ENCODE data around the gene TRAPPC11.

TRAPPC11 gene

DNA sequence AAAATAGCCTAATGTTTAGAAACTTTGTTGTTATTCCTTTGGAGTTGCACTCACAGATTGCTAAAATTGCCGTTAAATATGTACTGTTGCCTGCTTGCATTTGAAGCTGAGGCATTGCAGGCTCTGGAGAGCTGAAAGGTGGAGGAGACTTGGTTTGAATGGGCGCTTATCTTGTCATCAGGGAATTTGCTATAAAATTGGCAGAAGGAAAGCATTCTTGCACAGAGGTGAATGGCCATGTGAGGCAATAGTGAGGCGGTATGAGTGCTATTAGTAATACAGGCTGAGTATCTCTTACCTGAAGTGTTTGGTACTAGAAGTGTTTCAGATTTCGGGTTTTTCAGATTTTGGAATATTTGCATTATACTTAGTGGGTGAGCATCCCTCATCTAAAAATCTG lies 41.3 kb downstream of the TRAPPC11 start:
- H3K4me1 ChIP-seq (ENCODE audit: insufficient read depth, low read length, severe bottlenecking) = no peaks in the 10 kb centered on the region
- no peaks in the 10 kb centered on the region for H3F3A ChIP-seq (ENCODE audit: insufficient read depth, low read length)
- H2AFZ ChIP-seq (ENCODE audit: low read length) = no peak overlapping the region
- no peak overlapping the region for H3K4me2 ChIP-seq (ENCODE audit: low read length)
- H3K27ac ChIP-seq (ENCODE audit: low read depth, low read length, poor library complexity, severe bottlenecking) = no peak overlapping the region
- no peaks in the 10 kb centered on the region for H3K9me2 ChIP-seq (ENCODE audit: low read depth, low read length)
- H4K20me1 ChIP-seq (ENCODE audit: insufficient read depth, low read length) = no peaks in the 10 kb centered on the region
- no peaks in the 10 kb centered on the region for H3K27me3 ChIP-seq (ENCODE audit: insufficient read depth, low read length)
- no peaks in the 10 kb centered on the region for H3K79me2 ChIP-seq (ENCODE audit: insufficient read depth, low read length)
- no peak overlapping the region for H3K4me3 ChIP-seq (ENCODE audit: low read depth, low read length, poor library complexity, severe bottlenecking)
- TF ChIP-seq EZH2 (IDR thresholded peaks at IDR 0.05; ENCODE audit: borderline replicate concordance, low read length) = no peak
- TF ChIP-seq, protein P1, sequence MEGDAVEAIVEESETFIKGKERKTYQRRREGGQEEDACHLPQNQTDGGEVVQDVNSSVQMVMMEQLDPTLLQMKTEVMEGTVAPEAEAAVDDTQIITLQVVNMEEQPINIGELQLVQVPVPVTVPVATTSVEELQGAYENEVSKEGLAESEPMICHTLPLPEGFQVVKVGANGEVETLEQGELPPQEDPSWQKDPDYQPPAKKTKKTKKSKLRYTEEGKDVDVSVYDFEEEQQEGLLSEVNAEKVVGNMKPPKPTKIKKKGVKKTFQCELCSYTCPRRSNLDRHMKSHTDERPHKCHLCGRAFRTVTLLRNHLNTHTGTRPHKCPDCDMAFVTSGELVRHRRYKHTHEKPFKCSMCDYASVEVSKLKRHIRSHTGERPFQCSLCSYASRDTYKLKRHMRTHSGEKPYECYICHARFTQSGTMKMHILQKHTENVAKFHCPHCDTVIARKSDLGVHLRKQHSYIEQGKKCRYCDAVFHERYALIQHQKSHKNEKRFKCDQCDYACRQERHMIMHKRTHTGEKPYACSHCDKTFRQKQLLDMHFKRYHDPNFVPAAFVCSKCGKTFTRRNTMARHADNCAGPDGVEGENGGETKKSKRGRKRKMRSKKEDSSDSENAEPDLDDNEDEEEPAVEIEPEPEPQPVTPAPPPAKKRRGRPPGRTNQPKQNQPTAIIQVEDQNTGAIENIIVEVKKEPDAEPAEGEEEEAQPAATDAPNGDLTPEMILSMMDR (IDR thresholded peaks at IDR 0.05; ENCODE audit: low read length) = no peak
- H3K9me3 ChIP-seq (ENCODE audit: low read length) = 0 out of 2 replicates have a peak, but pooled peaks cover 2% of the 10 kb centered on the region
- H3K36me3 ChIP-seq (ENCODE audit: insufficient read depth, low read length) = peaks cover 93% of the 10 kb centered on the region
- H3K9ac ChIP-seq (ENCODE audit: low read length) = no peak overlapping the region

DNA sequence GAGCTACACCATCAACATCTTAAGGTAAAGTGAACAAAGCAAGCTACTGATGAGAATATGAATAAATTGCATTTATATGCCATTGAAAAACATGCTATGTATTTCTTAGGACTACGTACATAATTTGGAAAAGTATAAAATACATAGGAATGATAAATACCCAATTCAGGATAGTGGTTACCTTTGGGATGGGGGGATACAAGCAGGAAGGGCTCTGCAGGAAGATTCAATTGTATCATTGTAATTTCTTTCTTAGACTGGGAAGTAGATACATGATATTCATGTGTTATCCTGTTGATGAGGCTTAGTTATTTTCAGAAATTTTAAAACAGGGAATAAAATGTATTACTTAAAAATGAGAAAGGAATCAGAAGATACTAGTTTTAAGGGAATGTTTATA lies 43.4 kb downstream of the TRAPPC11 start:
- Histone ChIP-seq H3K79me2 (ENCODE audit: insufficient read depth, low read length) (no peaks in the 10 kb centered on the region), H3K36me3 (ENCODE audit: insufficient read depth, low read length) (peaks cover 83% of the 10 kb centered on the region), H3K4me2 (ENCODE audit: low read length) (no peak overlapping the region), H3K27ac (ENCODE audit: low read depth, low read length, poor library complexity, severe bottlenecking) (no peak overlapping the region), H3K4me3 (ENCODE audit: low read depth, low read length, poor library complexity, severe bottlenecking) (no peak overlapping the region), H2AFZ (ENCODE audit: low read length) (no peak overlapping the region), H3K4me1 (ENCODE audit: insufficient read depth, low read length, severe bottlenecking) (no peaks in the 10 kb centered on the region), H3K27me3 (ENCODE audit: insufficient read depth, low read length) (no peaks in the 10 kb centered on the region), H3F3A (ENCODE audit: insufficient read depth, low read length) (no peaks in the 10 kb centered on the region), H3K9me3 (ENCODE audit: low read length) (0 out of 2 replicates have a peak, but pooled peaks cover 2% of the 10 kb centered on the region), H3K9me2 (ENCODE audit: low read depth, low read length) (no peaks in the 10 kb centered on the region), H4K20me1 (ENCODE audit: insufficient read depth, low read length) (no peaks in the 10 kb centered on the region), H3K9ac (ENCODE audit: low read length) (no peak overlapping the region)
- no peak for TF ChIP-seq EZH2 (IDR thresholded peaks at IDR 0.05; ENCODE audit: borderline replicate concordance, low read length)
- TF ChIP-seq, protein P1 (IDR thresholded peaks at IDR 0.05; ENCODE audit: low read length) = no peak

DNA sequence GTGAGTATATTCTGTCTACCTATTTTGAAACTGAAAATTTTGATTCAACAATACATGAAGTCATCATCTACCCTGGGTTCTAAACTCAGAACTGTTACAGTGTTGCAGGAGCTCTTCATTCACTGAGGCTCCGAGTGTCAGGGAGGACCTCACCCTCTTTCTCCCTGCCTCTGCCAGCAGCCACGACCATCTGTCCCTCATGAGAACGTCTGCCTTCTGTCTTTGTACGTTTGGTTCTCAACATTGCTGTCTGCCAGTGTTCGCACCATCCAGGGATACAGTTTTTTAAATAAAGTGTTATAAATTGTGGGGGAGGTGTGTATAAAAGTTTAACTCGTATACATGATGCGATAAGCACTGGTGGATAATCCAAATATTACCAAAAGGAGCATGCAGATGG lies 55.5 kb downstream of the TRAPPC11 start:
- Histone ChIP-seq H3K9me3 (ENCODE audit: low read length) (no peaks in the 10 kb centered on the region), H3K4me1 (ENCODE audit: insufficient read depth, low read length, severe bottlenecking) (no peaks in the 10 kb centered on the region), H3K79me2 (ENCODE audit: insufficient read depth, low read length) (no peaks in the 10 kb centered on the region), H3K9me2 (ENCODE audit: low read depth, low read length) (no peaks in the 10 kb centered on the region), H3F3A (ENCODE audit: insufficient read depth, low read length) (no peaks in the 10 kb centered on the region), H4K20me1 (ENCODE audit: insufficient read depth, low read length) (no peaks in the 10 kb centered on the region), H3K9ac (ENCODE audit: low read length) (no peak overlapping the region), H3K4me3 (ENCODE audit: low read depth, low read length, poor library complexity, severe bottlenecking) (no peak overlapping the region), H3K27me3 (ENCODE audit: insufficient read depth, low read length) (no peaks in the 10 kb centered on the region), H3K4me2 (ENCODE audit: low read length) (no peak overlapping the region), H3K27ac (ENCODE audit: low read depth, low read length, poor library complexity, severe bottlenecking) (no peak overlapping the region), H3K36me3 (ENCODE audit: insufficient read depth, low read length) (peaks cover 43% of the 10 kb centered on the region), H2AFZ (ENCODE audit: low read length) (no peak overlapping the region)
- TF ChIP-seq, protein P1 (IDR thresholded peaks at IDR 0.05; ENCODE audit: low read length) = no peak
- TF ChIP-seq EZH2 (IDR thresholded peaks at IDR 0.05; ENCODE audit: borderline replicate concordance, low read length) = no peak
